Tibial nerve (tissue), 4 donors: Measurements from ENCODE around the gene UMAD1. TPM values are rescaled to one million over a fixed set of nuclear protein-coding genes. Genes with fewer than 3 reads are reported as not detected.

Experiments used
- DNase-seq, 2 donors: peaks; one replicate each; pipeline ENCODE4 v3.0.0-alpha.2; 2019; ENCODE audit warnings: low spot score in 2 of 2
- H3K27ac ChIP-seq, 4 donors: fragments of 200-600 bp; sonication (generic) in 3 of 4; one replicate each; pipeline ENCODE4 v1.5.1; 2017 to 2019; ENCODE audit warnings: mild to moderate bottlenecking in 1 of 4
- H3K27me3 ChIP-seq, 2 donors: fragments of 200-600 bp; sonication (generic) in 1 of 2; one replicate each; pipeline versions ENCODE4 v1.5.1 to v1.6.0; 2017 to 2019
- H3K36me3 ChIP-seq, 3 donors: fragments of 200-600 bp; sonication (generic); one replicate each; pipeline ENCODE4 v1.5.1; 2018 to 2019
- H3K4me1 ChIP-seq, 4 donors: fragments of 200-600 bp; sonication (generic) in 3 of 4; one replicate each; pipeline ENCODE4 v1.5.1; 2017 to 2019
- H3K4me3 ChIP-seq, 4 donors: fragments of 200-600 bp; sonication (generic) in 3 of 4; one replicate each; pipeline ENCODE4 v1.5.1; 2017 to 2019; ENCODE audit warnings: mild to moderate bottlenecking in 1 of 4, moderate library complexity in 1 of 4
- H3K9me3 ChIP-seq, 4 donors: fragments of 200-600 bp; sonication (generic) in 3 of 4; one replicate each; pipeline ENCODE4 v1.5.1; 2017 to 2019
- CTCF ChIP-seq, 5 experiments: fragments of 200-600 bp in 3 of 5; fragments of 450-650 bp in 2 of 5; sonication (generic) in 3 of 5; IDR thresholded peaks; one replicate each; pipeline ENCODE4 v1.5.1; 2016 to 2019; ENCODE audit warnings: antibody characterized with exemption in 5 of 5, mild to moderate bottlenecking in 3 of 5, moderate library complexity in 2 of 5
- EP300 ChIP-seq, 2 donors: sonication (generic); formaldehyde crosslinking; IDR thresholded peaks; one replicate each; pipeline ENCODE4 v1.6.1; 2017; ENCODE audit warnings: antibody characterized with exemption in 2 of 2, mild to moderate bottlenecking in 1 of 2
- POLR2A ChIP-seq, 2 donors: fragments of 450-650 bp; IDR thresholded peaks; one replicate each; pipeline ENCODE4 v1.6.1; 2017; ENCODE audit warnings: antibody characterized with exemption in 2 of 2, mild to moderate bottlenecking in 2 of 2, moderate library complexity in 2 of 2
- WGBS, 2 donors: methylation state at CpG; one replicate each; pipeline ENCODE4 v1.1.5; 2018; 5-methylcytosine and 5-hydroxymethylcytosine counted together
- total RNA-seq, 4 donors: library from RNA; depleted of rRNA; stranded (reverse); fragments of >200 nt; gene quantifications; one replicate each; pipeline ENCODE4 v1.1.0, GENCODE V29; 2016

The UMAD1 gene
- total RNA-seq, 4 donors from 2014 or later: 6.0 to 14.9 (median 10.2) TPM

DNA sequence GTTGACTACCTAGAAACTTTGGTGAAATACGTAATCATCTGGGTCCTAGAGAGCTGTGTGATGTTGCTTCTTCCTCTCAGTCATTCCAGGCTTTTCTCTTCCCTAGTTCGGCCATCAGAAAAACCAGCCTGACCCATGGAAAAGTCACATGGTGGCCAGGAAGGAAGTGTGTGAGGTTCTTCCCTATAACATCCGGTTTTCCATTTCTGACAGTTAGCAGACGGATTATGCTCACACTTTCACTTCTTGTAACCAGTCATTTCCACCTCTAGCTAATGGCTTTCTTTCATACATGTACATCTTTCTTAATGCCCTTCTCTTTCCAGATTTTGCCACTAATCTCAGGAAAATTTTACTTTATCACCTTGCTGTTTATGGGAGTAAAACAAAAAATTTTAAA is 218.0 kb downstream of the UMAD1 start:
- peaks cover 0 to 14% (median 0%) of the 10 kb centered on the region in 4 donors for H3K9me3 ChIP-seq
- H3K4me1 ChIP-seq: peaks cover 0 to 5% (median 0%) of the 10 kb centered on the region in 4 donors
- peaks cover 0 to 12% (median 0%) of the 10 kb centered on the region in 3 donors for H3K36me3 ChIP-seq
- no peak overlapping the region for H3K4me3 ChIP-seq
- H3K27ac ChIP-seq: no peak overlapping the region
- 73 to 82% methylated on average over 4 of the region's 4 CpGs for WGBS, 2 donors
- H3K27me3 ChIP-seq: no peaks in the 10 kb centered on the region
- no peak for DNase-seq
- TF ChIP-seq EP300 (IDR thresholded peaks at IDR 0.05): peak in 1 of 2 donors; percentile 27
- no peak for TF ChIP-seq POLR2A (IDR thresholded peaks at IDR 0.05)
- TF ChIP-seq CTCF (IDR thresholded peaks at IDR 0.05): no peak

DNA sequence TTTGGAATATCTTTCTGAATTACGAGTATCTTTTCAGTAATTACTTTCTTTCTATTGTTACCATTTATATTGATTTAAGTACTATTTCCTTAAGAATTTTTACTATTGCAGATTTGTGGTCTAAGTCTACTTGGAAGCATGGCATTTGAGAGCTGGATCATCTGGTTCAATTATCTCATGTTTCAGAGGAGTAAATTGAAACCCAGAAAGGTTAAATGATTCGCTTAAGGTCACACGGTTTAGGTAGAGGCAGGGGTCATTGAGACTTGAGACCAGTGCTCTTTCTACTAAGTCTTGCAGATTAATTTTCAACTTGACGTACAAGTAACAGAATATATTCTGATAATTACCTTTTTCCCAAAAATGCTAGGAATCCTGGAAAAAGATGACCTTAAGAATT is 218.9 kb downstream of the UMAD1 start:
- Histone ChIP-seq H3K36me3 (peaks cover 0 to 12% (median 0%) of the 10 kb centered on the region in 3 donors), H3K4me1 (peaks cover 0 to 5% (median 0%) of the 10 kb centered on the region in 4 donors), H3K9me3 (peaks cover 0 to 13% (median 0%) of the 10 kb centered on the region in 4 donors), H3K27ac (no peak overlapping the region), H3K4me3 (no peak overlapping the region), H3K27me3 (no peaks in the 10 kb centered on the region)
- 87 to 90% methylated on average over 4 of the region's 4 CpGs for WGBS, 2 donors
- no peak for DNase-seq
- TF ChIP-seq CTCF (IDR thresholded peaks at IDR 0.05): no peak
- TF ChIP-seq POLR2A (IDR thresholded peaks at IDR 0.05): no peak
- no peak for TF ChIP-seq EP300 (IDR thresholded peaks at IDR 0.05)

GRCh38 chr7:7861211-7861633 is 220.7 kb downstream of the UMAD1 start:
- no peaks in the 10 kb centered on the region for H3K9me3 ChIP-seq
- no peaks in the 10 kb centered on the region for H3K27me3 ChIP-seq
- peak in 1 of 2 donors; percentile 8 for DNase-seq
- 68 to 81% methylated on average over 1 of the region's 1 CpG for WGBS, 2 donors
- H3K4me1 ChIP-seq: peaks cover 0 to 5% (median 0%) of the 10 kb centered on the region in 4 donors
- TF ChIP-seq CTCF (IDR thresholded peaks at IDR 0.05) (no peak), POLR2A (IDR thresholded peaks at IDR 0.05) (no peak), EP300 (IDR thresholded peaks at IDR 0.05) (peak in 1 of 2 donors; percentile 57)
- no peaks in the 10 kb centered on the region for H3K36me3 ChIP-seq
- no peak overlapping the region for H3K4me3 ChIP-seq
- H3K27ac ChIP-seq: no peak overlapping the region

DNA sequence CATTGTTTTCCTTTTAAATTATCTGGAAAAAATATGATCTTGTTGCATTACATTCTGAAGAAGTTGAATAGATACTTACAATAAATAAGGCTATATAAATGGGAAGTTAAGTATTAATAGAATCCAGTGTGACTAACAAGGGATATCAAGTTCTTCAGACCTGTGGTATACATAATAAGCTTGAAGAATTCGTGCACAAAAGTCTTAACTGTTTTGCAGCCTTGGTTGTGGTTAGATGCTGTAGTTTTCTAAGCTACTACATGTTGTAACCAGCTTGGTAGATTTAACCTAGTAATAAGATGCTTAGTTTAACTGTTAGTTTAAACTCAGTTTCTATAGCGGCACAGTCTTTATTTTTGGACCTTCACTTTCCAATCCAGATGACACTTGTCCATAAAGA is 221.8 kb downstream of the UMAD1 start:
- Histone ChIP-seq H3K27ac (no peak overlapping the region), H3K4me3 (no peak overlapping the region), H3K4me1 (peaks cover 0 to 6% (median 0%) of the 10 kb centered on the region in 4 donors), H3K9me3 (no peaks in the 10 kb centered on the region), H3K27me3 (no peaks in the 10 kb centered on the region), H3K36me3 (no peaks in the 10 kb centered on the region)
- DNase-seq: no peak
- TF ChIP-seq CTCF (IDR thresholded peaks at IDR 0.05) (no peak), EP300 (IDR thresholded peaks at IDR 0.05) (no peak), POLR2A (IDR thresholded peaks at IDR 0.05) (no peak)
- WGBS, 2 donors: 67 to 87% methylated on average over 2 of the region's 2 CpGs

DNA sequence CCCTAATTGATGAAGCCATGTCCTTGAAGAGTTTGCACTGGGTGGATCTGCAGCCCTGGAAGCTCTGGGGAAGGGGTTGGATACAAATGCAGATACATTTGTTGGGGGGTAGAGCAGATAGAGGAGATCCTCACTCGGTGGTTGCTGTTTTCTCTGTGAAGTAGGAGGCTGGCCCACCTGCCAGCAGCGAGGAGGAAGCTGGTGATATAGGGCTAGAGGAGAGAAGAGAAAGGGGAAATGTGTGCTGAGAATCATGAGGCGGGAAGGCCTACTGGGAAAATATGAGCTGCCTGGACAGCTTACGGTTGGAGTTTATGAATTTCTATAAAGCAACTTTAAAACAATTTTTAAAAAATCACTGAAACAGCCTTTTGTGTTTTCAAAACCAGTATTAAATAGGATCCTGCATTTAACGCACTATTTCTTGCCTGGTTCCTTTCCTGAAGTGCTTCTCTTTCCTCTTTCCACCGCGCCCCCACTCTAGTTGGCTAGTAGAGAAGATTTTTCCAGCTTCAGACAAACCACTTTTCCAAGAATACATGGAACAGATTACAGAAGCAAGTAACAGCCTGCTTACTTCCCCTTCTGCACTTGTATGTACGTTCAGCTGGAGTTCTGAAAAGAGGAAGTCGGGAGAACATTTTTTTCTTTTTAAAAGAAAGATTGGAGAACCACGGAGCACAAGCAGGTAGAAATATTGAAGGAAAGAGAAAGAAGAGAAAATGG is 227.5 kb downstream of the UMAD1 start:
- WGBS, 2 donors: 70 to 73% methylated on average over 10 of the region's 10 CpGs
- TF ChIP-seq EP300 (IDR thresholded peaks at IDR 0.05) (peak in 1 of 2 donors; percentile 34), POLR2A (IDR thresholded peaks at IDR 0.05) (no peak)
- Histone ChIP-seq H3K36me3 (no peaks in the 10 kb centered on the region), H3K4me1 (peaks cover 0 to 8% (median 0%) of the 10 kb centered on the region in 4 donors), H3K27ac (no peak overlapping the region), H3K9me3 (no peaks in the 10 kb centered on the region), H3K27me3 (no peaks in the 10 kb centered on the region), H3K4me3 (no peak overlapping the region)
- DNase-seq: no peak
